Bronchial epithelial cell (primary cell): ENCODE measurements around the gene HECW1. TPM values are rescaled to one million over a fixed set of nuclear protein-coding genes. Genes with fewer than 3 reads are reported as not detected.

Source experiments
- DNase-seq: peaks from one replicate; pipeline ENCODE4 v3.0.0-alpha.2; 2010; ENCODE audit warnings: low read depth
- FAIRE-seq: peaks from 2 replicates; lab custom pipeline; 2011; peaks lifted over from hg19 to GRCh38; lab: Jason Lieb, UNC
- H3K27me3 ChIP-seq: 2 replicates; pipeline ENCODE4 v1.5.1; 2011; ENCODE audit warnings: low read length; ENCODE audit not compliant: control insufficient read depth, insufficient read depth
- H3K36me3 ChIP-seq: 2 replicates; pipeline ENCODE4 v1.5.1; 2011; ENCODE audit warnings: low read length; ENCODE audit not compliant: control insufficient read depth, insufficient read depth
- H3K4me3 ChIP-seq: 2 replicates; pipeline ENCODE4 v1.5.1; 2011; ENCODE audit warnings: mild to moderate bottlenecking, low read depth, low read length, control low read depth
- CTCF ChIP-seq: IDR thresholded peaks from 2 replicates; pipeline ENCODE4 v1.5.1; 2011; ENCODE audit warnings: mild to moderate bottlenecking, moderate library complexity, low read length, control low read depth, inconsistent platforms; ENCODE audit not compliant: insufficient read depth, severe bottlenecking
- total RNA-seq: library from RNA; depleted of rRNA; stranded (reverse); fragments of >200 nt; gene quantifications from 2 replicates; pipeline ENCODE4 v1.2.1, GENCODE V29; 2014

HECW1 gene
- total RNA-seq, 1 donor from 2014 or later = under 0.01 TPM

- no peak for TF ChIP-seq CTCF
- no peak for FAIRE-seq
- no peak overlapping the region for H3K4me3 ChIP-seq
- no peaks in the 10 kb centered on the region for H3K36me3 ChIP-seq
- no peaks in the 10 kb centered on the region for H3K27me3 ChIP-seq
- DNase-seq = no peak
Observed at GRCh38 chr7:43085992-43086391, 26.5 kb upstream of the HECW1 start.

GRCh38 chr7:43092819-43093218 is 19.6 kb upstream of the HECW1 start:
- no peak for FAIRE-seq

GRCh38 chr7:43096875-43097274 is 15.6 kb upstream of the HECW1 start:
- Histone ChIP-seq H3K27me3 (peaks cover 2% of the 10 kb centered on the region), H3K36me3 (no peaks in the 10 kb centered on the region), H3K4me3 (no peak overlapping the region)
- no peak for TF ChIP-seq CTCF
- FAIRE-seq (no peak), DNase-seq (no peak)

More at GRCh38 chr7:43092819-43093218, 19.6 kb upstream of the HECW1 start:
- no peak for TF ChIP-seq CTCF
- Histone ChIP-seq H3K27me3 (peaks cover 2% of the 10 kb centered on the region), H3K4me3 (no peak overlapping the region), H3K36me3 (no peaks in the 10 kb centered on the region)
- DNase-seq = no peak

- Histone ChIP-seq H3K36me3 (no peaks in the 10 kb centered on the region), H3K27me3 (peaks cover 4% of the 10 kb centered on the region), H3K4me3 (no peak overlapping the region)
- DNase-seq (no peak), FAIRE-seq (no peak)
- TF ChIP-seq CTCF = no peak
Observed at GRCh38 chr7:43099750-43100149, 12.7 kb upstream of the HECW1 start.

GRCh38 chr7:43104874-43105520 is 7.5 kb upstream of the HECW1 start:
- TF ChIP-seq CTCF = no peak
- Histone ChIP-seq H3K36me3 (no peaks in the 10 kb centered on the region), H3K27me3 (peaks cover 2% of the 10 kb centered on the region), H3K4me3 (no peak overlapping the region)
- no peak for DNase-seq
- no peak for FAIRE-seq
